Activated gamma-delta T cell treated with anti-CD3 and anti-CD28 coated beads, Interleukin-2, amount 50 U/mL, for 16 hours (primary cell): Measurements from ENCODE around the gene MYBL2.

Experiments used
- DNase-seq: peaks from one replicate; pipeline ENCODE4 v3.0.0-alpha.2; 2020; ENCODE audit warnings: low read depth

The MYBL2 gene

DNA sequence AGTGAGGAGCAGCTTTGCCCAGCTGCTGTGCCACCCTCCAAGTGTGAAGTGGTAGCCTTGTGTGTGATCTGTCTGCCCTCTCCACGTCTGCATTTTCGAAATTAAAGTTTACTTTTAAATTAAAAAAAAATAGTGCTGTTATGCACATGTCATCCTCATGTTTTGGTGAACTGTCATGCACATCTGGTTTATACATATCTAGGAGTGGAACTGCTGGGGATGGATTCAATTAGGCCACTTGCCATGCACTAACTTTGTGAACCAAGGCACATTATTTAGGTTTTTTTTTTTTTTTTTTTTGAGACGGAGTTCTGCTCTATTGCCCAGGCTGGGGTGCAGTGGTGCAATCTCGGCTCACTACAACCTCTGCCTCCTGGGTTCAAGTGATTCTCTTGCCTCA lies 56.3 kb downstream of the MYBL2 start:
- no peak for DNase-seq

DNA sequence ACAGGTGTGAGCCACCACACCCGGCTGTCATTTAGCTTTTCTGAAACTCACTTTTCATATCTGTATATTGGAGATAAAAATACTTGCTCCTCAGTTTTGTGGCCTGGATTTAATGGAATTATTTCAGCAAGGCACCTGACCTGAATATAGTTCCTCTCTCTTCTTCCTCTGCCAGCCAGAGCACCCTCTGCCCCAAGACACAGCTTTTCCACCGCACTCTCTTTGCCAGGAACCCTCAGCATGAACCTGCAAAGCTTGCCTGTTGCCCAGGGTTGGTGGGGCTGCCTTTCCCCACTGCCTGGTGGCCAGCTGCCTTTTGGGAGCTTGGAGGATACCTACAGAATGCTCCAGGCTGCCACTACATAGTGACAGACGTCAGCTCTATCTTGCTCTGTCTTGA lies 56.8 kb downstream of the MYBL2 start:
- no peak for DNase-seq

DNA sequence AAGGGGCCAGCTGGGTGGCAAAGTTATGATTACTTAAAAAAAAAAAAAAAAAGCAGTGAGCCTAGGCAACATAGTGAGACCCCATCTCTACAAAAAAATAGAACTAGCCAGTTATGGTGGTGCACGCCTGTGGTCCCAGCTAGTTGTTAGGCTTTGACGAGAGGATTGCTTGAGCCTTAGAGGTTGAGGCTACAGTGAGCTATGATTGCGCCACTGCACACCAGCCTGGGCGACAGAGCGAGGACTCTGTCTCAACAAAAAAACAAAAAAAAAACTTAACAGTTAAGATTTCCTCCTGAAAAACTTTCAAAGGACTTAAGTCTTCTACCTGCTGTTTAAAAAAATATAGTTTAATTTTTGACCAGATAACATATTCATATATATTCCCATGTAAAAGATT lies 57.5 kb downstream of the MYBL2 start:
- DNase-seq = no peak

- no peak for DNase-seq
These were observed 58.8 kb downstream of the MYBL2 start for GRCh38 chr20:43725666-43726065.

DNA sequence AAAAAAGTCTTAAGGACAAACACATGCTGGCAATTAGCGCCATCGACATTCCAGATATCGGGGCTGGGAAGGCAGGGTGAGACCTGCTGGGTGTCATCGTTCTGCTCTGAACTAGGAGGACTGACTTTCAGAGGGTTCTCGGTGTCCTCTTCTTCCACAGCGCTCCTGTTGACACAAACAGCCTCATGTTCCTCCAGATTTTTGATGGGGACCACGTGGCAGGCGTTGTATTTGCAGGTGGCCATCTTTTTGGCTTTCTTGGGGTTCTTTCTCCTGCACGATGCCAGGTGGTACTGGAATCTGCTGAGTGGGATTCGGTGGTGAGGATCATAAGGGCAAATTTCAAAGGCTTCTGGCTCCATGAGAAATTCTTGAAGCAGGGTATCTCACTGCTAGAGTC lies 59.4 kb downstream of the MYBL2 start:
- DNase-seq = no peak

GRCh38 chr20:43726811-43727338 lies 60.0 kb downstream of the MYBL2 start, which contains the start of gene GTSF1L:
TSS of gene GTSF1L (minus strand) at chr20:43727002. CDS start at chr20:43726694, 308 bp downstream.
- DNase-seq = no peak

GRCh38 chr20:43727980-43728590 lies 61.2 kb downstream of the MYBL2 start:
- no peak for DNase-seq

GRCh38 chr20:43728686-43729255 lies 61.9 kb downstream of the MYBL2 start:
- DNase-seq = no peak

- no peak for DNase-seq
These were observed 64.6 kb downstream of the MYBL2 start for GRCh38 chr20:43731469-43731868.

GRCh38 chr20:43731927-43732326 lies 65.0 kb downstream of the MYBL2 start:
- no peak for DNase-seq

DNA sequence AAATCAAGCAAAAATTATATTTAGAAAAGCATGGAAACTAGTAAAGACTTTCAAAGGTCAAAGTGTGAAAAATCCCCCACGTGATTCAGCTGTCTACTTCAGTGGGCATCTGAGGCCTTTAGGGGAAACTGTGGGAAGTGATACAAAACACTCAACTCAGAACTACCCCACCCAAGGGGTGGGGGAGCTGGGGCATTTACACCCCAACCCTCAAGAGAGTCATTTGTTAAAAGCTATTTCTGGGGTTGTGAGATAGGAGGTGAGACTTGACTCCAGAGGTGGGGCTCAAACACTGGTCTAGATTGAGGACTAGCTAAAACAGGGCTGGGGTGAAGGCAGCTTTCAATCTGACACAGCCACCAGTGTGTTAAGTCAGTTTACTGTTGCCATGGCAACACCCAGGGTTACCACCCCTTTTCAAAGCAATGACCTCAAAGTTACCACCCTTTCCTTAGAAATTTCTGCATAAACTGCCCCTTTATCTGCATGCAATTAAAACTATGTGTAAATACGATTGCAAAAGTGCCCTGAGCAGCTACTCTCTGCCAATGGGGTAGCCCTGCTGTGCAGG lies 69.8 kb downstream of the MYBL2 start:
- DNase-seq = no peak

GRCh38 chr20:43737925-43738324 lies 71.0 kb downstream of the MYBL2 start:
- DNase-seq = no peak

GRCh38 chr20:43739148-43739749 lies 72.3 kb downstream of the MYBL2 start:
- no peak for DNase-seq

- DNase-seq = no peak
These were observed 73.7 kb downstream of the MYBL2 start for GRCh38 chr20:43740642-43741041.

DNA sequence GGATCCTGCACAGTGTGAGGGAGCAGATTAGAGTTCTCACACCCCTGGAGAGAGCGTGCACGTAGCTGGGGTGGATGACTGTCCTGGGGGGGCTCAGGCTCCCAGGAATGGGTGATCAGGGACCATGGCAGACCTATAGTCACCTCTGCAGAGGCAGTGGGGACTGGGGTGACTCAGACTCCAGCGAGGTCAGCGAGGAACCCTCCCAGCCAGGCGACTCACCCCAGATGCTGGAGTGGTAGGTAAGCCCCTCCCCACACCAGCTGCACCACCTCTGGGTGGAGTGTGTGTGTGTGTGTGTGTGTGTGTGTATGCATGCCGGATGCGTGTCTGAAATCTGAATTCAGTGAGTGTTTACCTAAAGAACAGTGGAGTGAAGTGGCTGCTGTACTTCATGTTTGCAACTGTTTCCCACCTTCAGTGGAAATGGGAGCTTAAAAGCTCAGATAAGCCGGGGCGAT lies 77.3 kb downstream of the MYBL2 start:
- DNase-seq = no peak

DNA sequence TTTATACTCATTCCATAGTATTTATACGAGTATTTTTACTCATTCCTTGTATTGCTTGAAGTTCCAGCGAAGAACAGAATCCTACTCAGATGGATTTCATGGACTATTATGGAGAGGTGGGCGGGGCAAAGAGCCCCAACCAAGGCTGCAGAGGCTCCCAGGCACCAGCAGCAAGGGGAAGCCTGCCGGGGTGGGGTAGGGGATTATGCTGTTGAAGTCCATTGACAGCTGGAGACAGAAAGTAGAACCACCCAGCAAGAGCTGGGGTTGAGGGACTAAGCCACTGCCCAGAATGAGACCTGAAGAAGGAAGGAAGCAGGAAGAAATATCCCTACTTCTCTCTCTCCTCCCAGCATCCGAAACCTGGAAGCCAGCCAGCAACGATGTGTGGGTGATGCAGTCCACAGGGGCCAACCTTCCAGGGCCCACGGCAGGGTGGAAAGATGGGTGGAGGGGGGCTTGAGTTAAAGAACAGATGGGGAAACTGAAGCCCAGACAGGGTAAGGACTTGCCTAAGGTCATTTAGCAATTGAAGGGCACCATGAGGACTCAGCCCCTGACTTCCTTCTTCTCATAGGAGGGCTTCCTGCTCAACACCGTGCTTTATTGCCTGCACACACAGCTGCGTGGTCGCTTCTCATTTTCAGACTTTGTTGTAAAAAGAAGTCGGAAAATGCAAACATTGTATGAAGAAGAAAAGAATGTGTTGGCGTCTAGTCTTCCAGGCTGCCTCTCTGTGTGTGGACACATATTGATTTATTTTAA lies 78.2 kb downstream of the MYBL2 start:
- DNase-seq = no peak

DNA sequence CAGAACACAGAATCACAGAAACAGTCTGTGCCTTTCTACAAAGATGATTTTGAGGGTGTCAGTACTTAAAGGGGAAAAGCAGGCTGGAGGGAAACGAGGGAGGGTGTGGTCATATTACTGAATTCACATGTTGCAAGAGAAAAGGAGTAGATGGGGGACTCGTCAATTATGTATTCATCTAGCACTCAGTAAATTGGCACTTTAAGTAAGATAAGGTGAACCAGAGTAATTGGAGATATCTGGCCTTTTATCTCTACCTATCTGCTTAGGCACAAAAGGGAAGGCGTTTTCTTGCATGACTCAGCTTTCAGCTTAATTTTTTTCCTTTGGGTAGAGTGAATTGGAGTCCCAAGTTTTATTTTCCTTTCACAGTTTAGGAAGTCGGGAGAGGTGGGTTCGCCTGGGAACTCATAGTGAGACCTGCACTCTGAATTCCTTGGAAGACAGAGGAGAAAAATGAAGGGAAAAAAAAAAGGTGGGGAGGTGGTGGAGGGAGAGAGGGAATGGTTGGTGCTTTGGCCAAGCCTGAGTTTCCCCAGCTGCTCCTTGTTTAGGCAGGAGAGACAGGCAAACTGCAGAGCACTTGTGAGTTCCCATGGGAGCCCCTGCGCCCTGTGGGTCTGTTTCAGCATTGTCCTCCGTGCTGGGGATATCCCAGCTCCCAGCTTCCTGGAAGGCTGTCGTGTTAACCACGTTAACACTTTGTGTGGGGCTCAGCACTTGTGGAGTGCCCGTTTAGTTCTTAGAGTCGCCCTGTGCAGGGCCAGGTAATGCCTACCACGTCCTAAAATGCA lies 79.6 kb downstream of the MYBL2 start:
- DNase-seq = no peak

GRCh38 chr20:43748274-43748673 lies 81.4 kb downstream of the MYBL2 start:
- no peak for DNase-seq

- DNase-seq = peak; percentile 74
These were observed 82.9 kb downstream of the MYBL2 start for GRCh38 chr20:43749734-43750294.

GRCh38 chr20:43750774-43751166 lies 83.9 kb downstream of the MYBL2 start:
- DNase-seq = no peak
